NK-92 (cell line): ENCODE measurements around the gene GSK3A.
"Not testable (repeated sequence)": the region's sequence is repeated elsewhere in the genome, so short reads cannot be mapped to it uniquely, and the experiment has no call there.

ENCODE experiments used
- DNase-seq: peaks from one replicate; lab custom pipeline; 2025; ENCODE audit not compliant: unreplicated experiment; lab: John Stamatoyannopoulos, UW

Gene GSK3A

GRCh38 chr19:42268704-42269477, 26.5 kb upstream of the GSK3A start, which contains the start of gene CIC:
TSS of gene CIC (plus strand) at chr19:42269252. CDS start at chr19:42271784, 2,532 bp downstream.
- DNase-seq = peak; percentile 97

GRCh38 chr19:42268142-42268703, 25.8 kb upstream of the GSK3A start:
- DNase-seq = peak; percentile 97

GRCh38 chr19:42267644-42268141, 25.3 kb upstream of the GSK3A start:
- no peak for DNase-seq

GRCh38 chr19:42266928-42267603, 24.7 kb upstream of the GSK3A start:
- not testable (repeated sequence) for DNase-seq

GRCh38 chr19:42266105-42266504, 23.7 kb upstream of the GSK3A start:
- not testable (repeated sequence) for DNase-seq

GRCh38 chr19:42261763-42262162, 19.4 kb upstream of the GSK3A start:
- DNase-seq = no peak

GRCh38 chr19:42257842-42258241, 15.4 kb upstream of the GSK3A start:
- DNase-seq = not testable (repeated sequence)

GRCh38 chr19:42255766-42256745, 13.7 kb upstream of the GSK3A start:
- DNase-seq = no peak

GRCh38 chr19:42254850-42255765, 12.7 kb upstream of the GSK3A start, which contains the start of gene ERF:
TSS of gene ERF (minus strand) at chr19:42255128. CDS start at chr19:42254999, 129 bp downstream.
- DNase-seq = peak; percentile 44

GRCh38 chr19:42254089-42254849, 11.9 kb upstream of the GSK3A start:
- no peak for DNase-seq

- no peak for DNase-seq
These were observed 11.1 kb upstream of the GSK3A start for GRCh38 chr19:42253245-42254088.

- no peak for DNase-seq
These were observed 10.2 kb upstream of the GSK3A start for GRCh38 chr19:42252365-42253244.

GRCh38 chr19:42251572-42252358, 9.4 kb upstream of the GSK3A start:
- no peak for DNase-seq

GRCh38 chr19:42250666-42251531, 8.5 kb upstream of the GSK3A start:
- no peak for DNase-seq

- DNase-seq = no peak
These were observed 7.8 kb upstream of the GSK3A start for GRCh38 chr19:42250183-42250665.
